EL (cell line): ENCODE results near the gene CSTPP1.
"Not testable (repeated sequence)": the region's sequence is repeated elsewhere in the genome, so short reads cannot be mapped to it uniquely, and the experiment has no call there.

Source experiments
- DNase-seq: peaks from one replicate; pipeline ENCODE4 v3.0.0-alpha.2; 2016

CSTPP1 gene

DNA sequence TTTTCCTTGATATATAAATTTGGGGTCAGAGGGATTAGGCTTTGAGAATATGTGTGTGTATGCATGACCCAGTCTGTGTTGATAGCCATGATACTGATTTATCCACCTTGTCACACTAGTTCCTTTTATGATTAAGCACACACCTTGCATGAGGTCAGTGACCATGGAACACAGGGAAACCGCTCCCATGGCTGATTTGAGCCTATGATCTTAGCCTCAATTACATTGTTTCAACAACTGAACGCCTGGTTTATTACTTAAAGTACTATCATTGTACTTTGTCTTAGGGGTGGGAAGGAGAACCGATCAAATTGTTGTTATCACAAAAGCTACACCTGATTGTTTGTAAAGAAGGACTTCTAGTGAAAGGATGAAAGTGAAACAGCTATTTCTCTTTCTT, 169.4 kb downstream of the CSTPP1 start:
- DNase-seq, result no peak

DNA sequence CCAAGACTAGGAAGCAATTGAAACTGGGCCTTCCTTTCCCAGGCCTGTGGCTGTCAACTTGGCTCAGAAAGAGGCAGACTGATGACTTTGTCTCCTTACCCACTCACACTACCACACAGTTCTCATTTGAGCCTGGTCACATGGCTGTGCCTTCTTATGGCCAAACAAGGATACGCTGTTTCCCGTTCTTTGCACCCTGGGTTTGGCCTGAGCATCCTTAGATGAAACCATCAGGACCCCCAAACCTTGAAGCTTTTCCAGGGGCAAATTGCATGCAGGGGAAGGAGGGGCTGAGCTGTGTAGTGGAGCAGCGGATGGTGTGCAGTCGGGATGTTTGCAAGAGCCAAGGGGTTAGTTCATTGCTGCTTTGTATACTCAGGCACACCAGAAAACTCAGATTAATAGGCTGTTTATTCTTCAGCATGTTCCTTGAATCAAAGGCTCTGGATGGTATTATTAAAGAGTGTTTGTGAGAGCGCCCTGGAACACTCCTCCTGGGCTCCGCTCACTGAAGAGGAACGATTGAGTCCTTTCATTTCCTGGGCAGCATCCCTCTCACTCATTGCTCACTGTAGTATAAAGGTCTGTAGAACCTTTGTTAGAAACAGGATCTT, 170.3 kb downstream of the CSTPP1 start:
- no peak for DNase-seq

DNA sequence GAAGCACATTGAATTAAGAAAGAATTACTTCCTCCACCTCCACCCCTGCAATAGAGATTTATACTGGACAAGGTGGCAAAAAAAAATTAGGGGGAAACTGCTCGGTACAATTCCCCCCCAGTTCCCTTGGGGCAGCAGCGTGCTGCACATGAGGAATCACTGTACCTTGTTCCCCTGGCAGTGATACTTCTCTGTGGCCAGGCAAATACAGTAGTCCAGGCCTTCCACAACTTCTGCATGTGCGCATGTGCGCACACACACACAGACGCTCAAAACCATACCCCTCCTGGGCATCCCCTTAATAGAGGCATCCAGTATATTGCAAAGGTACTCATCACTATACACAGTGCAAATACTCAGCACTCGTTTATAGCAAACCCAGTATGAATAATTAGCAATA, 171.2 kb downstream of the CSTPP1 start:
- DNase-seq, result no peak

DNA sequence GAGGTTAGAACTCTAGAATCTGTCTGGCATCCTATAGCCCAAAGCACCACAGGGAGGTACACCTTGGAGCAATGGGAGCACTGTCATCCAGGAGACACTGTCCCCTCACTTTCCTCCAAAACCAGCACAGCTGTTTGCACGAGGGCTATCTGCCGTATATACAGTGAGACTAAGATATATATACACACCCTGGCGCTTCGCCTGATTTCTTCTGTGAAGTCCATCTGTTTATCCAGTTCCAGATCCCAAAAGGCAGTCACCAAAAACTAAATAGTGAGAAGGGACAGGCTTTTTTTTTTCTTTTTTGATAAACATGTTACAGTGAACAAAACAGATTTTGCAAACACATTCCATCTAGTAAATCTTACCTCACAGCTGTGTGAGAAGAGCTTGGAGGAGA, 171.7 kb downstream of the CSTPP1 start:
- no peak for DNase-seq

DNA sequence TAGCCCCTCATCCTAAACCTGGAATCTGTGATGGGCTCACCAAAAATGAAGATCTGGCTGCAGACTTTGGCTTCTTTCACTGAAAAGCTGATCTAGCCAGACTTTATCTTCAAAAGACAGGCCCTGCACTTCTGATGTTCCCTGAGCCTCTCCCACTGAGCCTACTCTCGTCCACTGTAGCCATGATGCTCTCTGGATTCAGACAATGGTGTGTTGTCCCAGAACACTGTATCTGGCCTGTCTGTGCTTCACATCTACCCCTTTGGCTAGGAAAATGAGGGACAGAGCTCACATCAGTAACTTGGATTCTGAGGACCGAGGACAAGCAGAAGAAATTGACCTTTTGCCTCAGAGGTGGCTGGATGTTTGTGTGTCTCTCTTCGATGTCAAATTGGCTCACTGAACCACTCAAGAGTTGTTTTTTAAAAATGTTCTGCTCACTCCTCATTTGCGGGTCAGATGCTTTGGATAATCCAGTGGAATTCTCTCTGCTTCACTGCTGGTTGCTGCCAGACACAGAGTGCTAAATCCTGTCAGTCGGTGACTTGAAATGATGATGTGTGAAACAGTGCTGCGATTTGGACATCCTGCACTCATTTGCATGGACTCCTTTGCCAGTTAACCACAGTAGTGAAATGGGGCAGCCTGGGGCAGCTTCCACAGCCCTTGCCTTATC, 172.6 kb downstream of the CSTPP1 start:
- DNase-seq, result no peak

DNA sequence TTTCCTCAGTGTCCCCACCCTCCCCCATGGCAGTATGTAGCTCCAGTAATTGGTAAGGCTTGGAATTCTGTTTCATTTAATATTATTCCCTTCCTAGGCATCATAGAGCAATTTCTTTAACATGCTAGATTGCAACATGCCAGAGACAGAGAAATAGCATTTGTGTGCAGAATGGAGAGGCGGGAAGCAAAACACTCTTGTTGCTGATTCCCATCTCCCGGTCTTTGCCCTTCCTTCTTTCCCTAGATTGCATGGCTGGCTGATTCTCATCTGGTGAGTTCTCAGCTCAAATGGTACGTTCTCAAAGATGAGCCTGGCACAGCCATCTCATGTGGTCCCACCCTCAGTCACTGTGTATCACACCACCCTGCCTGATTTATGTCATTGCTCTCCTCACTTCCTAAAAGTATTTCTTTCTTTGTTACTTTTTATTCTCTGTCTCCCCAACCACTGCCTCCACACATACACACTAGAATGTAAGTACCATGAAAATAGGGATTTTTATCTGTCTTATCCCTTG, 173.2 kb downstream of the CSTPP1 start:
- no peak for DNase-seq

DNA sequence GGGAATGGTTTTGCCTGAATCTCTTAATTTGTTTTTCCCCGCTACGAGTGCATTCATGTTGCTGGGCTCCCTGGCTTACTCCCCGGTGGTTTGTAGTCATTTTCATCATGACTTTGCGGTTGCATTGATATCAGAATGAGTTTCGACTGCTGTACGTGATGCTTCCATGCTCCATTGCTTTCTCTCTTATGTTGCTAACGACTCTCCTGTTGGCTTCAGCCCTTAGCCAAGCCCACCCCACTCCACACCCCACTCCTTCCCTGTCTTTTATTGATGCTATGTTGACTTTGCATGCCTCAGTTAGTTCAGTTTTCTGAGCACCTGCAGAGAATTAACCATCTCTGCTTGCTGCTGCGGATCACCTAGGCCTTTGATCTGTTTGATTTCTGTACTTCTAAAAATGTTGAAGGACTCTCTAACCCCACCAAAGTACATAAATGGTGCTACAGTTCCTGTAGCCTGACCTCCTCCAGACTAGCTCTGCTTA, 174.8 kb downstream of the CSTPP1 start:
- DNase-seq, result no peak

DNA sequence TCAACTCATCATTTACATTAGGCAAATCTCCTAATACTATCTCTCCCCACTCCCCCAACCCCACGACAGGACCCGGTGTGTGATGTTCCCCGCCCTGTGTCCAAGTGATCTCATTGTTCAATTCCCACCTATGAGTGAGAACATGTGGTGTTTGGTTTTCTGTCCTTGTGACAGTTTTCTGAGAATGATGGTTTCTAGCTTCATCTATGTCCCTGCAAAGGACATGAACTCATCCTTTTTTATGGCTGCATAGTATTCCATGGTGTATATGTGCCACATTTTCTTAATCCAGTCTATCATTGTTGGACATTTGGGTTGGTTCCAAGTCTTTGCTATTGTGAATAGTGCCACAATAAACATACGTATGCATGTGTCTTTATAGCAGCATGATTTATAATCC, 176.4 kb downstream of the CSTPP1 start:
- not testable (repeated sequence) for DNase-seq

DNA sequence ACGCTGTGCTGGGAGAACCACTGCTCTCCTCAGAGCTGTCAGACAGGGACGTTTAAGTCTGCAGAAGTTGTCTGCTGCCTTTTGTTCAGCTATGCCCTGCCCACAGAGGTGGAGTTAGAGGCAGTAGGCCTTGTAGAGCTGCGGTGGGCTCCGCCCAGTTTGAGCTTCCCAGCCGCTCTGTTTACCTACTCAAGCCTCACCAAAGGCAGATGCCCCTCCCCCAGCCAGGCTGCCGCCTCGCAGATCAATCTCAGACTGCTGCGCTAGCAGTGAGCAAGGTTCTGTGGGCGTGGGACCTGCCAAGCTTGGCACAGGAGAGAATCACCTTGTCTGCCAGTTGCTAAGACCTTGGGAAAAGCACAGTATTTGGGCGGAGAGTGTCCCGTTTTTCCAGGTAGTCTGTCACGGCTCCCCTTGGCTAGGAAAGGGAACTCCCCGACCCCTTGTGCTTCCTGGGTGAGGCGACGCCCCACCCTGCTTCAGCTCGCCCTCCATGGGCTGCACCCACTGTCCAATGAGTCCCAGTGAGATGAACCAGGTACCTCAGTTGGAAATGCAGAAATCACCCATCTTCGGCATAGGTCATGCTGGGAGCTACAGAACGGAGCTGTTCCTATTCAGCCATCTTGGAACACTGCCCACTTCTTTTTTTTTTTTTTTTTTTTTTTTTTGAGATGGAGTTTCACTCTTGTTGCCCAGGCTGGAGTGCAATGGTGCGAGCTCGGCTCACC, 182.6 kb downstream of the CSTPP1 start:
- not testable (repeated sequence) for DNase-seq

DNA sequence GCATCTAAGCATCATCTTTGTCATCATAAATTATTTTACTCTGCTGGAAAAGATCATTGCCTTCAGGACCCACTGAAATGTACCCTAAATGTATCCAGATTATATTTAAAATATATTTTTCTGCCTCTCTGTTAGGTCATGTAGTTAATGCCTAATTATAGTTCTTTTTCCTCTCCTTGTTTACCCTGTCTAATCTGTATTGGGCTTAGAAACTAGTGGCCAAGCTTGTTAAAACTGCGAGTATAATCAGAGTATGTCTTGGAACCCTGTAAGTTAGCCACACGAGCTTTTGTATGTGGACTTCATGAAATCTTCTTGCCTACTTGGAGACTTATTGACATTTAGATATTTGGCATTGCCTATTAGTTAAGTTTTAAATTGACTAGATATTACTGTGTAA, 184.5 kb downstream of the CSTPP1 start:
- DNase-seq, result no peak

DNA sequence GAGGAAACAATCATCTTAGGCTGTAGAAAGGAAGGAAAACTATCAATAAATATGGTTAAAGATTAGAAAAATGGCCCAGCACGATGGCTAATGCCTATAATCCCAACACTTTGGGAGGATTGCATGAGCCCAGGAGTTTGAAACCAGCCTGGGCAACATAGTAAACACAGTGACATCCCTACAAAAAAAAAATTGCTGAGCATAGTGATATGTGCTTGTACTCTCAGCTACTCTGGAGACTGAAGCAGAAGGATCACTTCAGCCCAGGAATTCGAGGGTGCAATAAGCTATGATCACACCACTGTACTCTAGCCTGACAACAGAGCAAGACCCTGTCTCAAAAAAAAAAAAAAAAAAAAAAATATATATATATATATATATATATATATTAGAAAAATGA, 185.2 kb downstream of the CSTPP1 start:
- DNase-seq, result no peak

DNA sequence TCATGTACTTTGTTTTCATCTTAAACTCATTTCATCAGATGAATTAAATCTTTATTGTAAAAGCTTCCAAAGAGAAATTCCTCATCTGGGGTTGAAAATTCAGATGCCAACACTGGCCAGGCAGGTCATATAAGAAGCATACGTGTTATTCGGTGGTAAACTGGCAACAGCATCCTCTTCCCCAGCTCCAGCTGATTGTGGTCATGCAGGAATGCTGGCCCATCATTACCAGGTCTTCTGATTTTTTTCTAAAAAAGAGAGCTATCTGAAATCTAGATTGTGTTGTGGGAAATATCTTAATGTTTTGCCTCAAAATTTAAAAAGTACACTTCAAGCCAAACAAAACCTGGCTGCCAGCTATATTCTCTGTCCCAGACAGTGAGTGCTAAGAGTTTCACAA, 186.5 kb downstream of the CSTPP1 start:
- no peak for DNase-seq

DNA sequence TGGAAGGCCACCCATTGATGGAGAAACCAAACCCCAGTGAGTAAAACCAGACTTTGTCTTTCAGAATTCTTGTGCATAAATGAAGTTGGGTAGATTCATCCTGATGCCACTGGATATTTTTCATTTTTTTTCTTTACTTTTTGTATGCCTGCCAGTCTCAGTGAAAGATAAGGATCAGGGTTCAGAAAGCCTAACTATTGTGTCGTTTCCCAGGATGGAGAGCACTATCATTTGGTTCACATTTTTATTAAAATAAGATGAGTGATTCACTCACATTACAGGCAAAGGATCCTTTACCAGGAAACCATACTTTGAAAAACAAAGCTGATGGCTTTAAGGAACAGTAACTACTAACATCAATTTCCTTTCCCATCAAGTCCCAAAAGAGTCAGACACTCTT, 188.1 kb downstream of the CSTPP1 start:
- DNase-seq, result no peak

DNA sequence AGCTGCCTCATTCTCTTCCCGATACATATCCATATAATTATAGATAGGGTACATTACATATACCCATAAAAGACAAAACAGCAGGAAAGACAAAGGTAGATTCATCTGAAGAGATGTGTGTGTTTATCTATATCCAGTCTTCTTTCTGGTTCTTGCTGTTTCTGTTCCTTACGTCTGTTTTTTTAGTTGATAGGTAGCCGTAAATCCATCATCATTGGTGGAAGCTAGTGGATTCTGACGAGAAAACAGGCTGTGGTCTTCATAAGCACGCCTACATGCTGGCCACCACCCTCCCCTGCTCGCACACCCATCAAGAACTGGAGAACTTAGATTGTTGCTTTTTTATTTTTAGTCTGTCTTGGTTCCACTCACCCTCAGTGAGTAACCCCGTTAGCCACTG, 188.5 kb downstream of the CSTPP1 start:
- DNase-seq, result no peak

DNA sequence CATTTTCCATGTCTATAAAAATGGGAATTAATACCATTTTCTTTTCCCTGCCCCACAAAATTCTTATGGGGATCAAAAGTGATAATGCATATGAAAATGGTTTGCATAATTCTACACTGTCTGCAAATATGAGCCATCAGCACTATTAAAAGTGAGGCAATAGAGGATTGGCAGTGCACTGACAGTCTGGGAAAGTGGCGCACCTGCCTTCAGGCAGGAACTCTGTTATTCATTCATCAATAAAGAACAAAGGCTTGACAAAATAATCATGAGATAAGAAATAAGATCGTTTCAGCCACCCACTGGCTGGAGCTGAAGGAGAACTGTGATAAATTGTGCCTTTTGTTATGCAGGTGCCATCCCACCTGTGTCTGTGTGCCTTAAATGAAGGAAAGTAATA, 190.7 kb downstream of the CSTPP1 start:
- no peak for DNase-seq

DNA sequence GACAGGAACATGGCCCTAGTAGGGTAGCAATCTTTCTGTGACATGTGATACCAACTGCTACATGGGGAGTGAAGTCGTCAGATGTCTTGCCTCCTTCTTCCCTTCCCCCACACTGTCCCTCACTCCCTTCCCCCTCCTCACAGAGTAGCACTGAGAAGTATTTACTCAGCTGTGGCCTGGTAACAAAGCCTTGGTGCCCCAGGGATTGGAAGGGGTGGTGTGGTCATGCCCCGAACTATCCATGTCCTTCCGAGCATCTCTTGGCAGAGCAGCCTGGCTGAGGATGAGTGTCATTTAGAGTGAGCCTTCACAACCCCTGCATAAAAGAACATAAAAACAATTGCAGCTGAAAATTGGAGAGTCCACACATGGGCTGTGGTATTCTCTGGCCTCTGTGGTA, 194.0 kb downstream of the CSTPP1 start:
- no peak for DNase-seq

DNA sequence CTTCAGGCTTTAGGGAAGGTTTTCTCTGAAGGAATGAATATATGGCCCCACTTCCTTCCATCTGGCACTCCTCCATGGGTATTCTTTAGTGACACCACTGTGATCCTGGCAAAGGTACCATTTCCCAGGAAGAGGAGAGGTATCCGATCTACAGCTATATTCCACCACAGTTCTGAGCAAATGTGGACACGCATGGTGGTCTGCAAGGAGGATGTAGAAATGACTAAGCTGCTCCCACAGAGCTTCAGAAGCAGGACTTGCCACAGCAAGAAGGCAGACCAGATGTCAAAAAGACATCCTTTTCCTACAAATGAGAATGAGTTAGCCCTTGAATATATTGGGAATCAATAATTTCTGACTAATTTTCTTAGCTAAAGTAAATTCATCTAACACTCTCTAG, 194.6 kb downstream of the CSTPP1 start:
- DNase-seq, result no peak

DNA sequence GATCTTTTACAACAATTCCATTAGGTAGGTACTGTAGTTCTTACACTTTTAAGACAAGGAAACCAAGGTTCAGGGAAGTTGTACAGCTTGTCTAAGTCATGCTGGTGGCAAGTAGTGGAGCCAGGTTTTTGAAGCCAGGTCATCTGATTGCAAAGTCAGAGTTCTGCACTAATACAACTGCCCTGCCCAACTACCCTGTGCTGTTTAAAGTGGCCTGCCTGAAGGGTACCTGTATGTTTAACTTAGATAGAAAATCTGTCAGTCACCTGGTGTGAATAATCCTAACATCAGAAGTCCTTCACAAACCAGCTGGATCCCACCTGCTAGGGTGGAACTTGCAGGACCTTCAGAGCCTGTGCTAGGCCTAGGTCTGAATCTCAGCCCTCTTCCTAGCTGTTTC, 195.9 kb downstream of the CSTPP1 start:
- no peak for DNase-seq

DNA sequence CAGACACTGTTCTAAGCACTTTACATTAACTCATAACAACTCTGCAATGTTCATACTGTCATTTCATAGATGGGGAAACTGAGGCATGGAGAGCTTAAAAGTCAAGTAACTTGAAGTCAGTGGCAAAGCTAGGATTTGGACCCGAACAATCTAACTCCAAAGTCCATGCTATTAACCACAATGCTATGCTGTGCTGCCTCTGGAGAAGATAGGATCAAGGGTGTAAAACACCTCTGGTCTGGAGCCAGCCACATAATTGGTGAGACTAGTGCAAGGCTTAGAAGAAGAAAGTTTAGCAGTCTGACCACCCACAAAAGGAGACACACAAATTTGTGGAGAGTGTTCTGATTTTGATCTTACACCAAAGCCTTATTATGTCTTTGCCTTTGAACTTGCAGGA, 196.4 kb downstream of the CSTPP1 start:
- DNase-seq, result no peak

DNA sequence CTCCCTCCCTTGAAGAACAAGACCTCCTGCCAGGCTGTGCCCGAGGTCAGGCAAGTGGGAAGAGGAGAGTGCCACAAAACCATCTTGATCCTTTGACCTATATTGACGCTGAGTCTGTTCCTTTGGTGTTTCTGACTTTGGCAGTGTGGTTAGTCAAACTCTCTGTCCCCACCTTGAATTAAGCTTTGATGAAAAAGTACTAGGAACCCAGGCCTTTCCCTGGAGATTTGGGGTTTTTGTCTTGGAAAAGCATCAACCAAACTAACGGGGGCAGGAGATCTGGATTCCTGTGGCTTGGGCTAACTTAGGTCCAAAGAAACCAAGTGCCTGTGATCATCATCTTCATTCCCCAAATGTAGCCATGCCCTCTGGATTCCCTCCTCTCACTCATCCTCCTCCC, 199.8 kb downstream of the CSTPP1 start:
- no peak for DNase-seq

DNA sequence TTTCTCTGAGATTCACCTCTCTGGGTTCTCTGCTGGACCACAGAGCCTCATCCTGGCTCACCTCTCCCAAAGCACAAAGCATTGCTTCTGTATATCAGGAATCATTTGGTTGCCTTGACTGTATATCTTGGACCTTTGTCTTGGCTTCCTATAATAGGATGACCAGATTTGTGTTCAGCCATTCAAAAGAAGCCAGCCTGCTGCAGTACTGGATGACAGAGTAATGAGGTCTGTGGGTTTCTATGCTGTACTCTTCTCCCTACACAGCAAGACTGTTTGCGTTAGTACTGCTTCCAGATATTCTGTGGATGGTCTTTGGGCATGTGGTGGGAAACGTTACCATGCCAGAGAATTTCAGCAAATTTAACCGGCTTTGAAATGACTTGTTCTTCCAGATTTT, 200.4 kb downstream of the CSTPP1 start:
- no peak for DNase-seq

DNA sequence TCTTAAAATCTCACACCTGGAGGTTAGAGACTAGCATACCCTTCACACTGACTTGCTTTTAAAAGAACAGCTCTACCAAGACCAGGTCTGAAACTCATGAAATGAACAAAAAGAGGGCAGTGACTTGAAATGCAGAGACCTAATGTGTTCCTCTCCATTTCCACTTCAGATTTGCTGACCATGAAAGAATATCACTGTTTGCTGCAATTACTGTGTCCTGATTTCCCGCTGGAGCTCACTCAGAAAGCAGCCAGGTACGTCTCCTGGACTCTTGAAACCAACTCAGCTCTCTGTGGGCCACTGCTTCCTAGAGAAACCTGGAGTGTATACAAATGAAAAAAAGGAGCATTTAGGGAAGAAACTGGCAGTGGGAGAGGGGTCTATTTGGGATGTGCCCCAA, 200.9 kb downstream of the CSTPP1 start:
- DNase-seq, result no peak

DNA sequence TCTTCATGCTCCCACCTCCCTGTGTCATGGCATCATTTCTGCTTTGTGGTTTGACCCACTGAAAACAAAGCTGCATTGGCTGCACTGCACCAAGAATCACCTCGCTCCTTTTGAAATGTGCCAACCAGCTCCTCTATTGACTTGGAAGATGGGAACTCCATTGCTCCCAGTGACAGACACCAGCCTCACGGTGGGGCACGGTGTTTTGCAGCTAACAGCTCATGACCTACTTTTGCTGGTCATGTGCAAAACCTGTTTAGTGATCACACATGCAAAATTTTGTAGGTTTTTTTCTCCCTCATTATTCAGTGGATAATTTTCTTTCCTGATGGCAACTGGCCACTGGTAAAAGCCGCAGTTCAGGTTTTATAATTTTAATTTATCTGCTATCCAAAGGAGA, 203.3 kb downstream of the CSTPP1 start:
- no peak for DNase-seq

DNA sequence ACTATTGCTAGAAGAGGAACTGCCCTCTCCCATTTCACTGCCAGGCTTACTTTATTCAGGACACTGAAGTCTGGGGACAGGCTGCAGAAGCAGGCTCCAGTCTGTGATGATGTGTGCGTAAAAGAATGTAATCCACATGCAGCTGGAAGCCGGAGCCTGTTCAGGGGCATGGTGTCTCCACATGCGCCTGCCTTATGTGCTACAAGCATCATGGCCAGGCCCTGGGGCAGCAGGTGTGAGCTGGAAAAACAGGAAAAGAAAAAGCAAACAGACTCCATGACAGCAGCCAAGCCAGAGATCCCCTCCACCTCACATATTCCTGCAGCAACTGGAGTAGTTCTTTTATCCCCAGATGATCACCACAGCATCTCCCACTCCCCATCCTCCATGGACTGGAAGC, 206.8 kb downstream of the CSTPP1 start:
- peak; percentile 94 for DNase-seq
